ENCODE measurements around the gene LRPPRC. TPM values are rescaled to one million over a fixed set of nuclear protein-coding genes. Genes with fewer than 3 reads are reported as not detected.
A peak's percentile ranks its signal among the peaks of the same experiment; 100 is the strongest.
"Not testable (repeated sequence)": the region's sequence is repeated elsewhere in the genome, so short reads cannot be mapped to it uniquely, and the experiment has no call there.

The LRPPRC gene
- total RNA-seq, 1 donor from 2014 or later: 74.8 TPM

DNA sequence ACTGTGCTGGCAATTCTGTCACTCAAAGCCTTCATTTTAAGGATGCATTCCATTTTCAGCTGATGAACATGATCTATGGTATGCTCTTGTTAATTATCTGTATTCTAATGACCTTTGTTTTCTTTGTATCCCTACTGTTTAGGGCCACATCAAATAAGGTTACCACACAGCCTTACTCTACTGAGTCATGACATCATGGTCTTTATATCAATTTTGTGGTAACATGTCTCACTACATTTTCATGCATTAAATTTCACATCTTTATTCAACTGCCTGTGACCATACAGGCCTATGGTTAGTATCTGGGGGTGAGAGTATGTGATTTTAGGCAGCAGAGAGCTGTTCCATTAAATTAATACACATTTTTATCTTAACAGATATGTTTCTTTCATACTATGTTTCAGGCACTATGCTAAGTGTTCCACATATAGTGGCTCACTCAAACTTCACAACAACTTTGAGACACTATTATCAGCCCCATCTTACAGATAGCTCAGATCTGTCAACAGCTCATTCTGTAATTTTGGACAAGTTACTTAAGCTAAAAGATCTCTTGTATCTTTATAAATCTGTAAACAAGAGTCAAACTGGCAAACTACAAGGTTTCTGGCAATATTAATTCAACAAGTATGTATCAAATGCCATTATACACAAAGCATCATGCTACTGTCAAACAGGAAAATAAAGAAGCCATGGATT is 18.0 kb downstream of the LRPPRC start:
- DNase-seq: no peak

GRCh38 chr2:43960921-43961320 is 34.9 kb downstream of the LRPPRC start:
- no peak for DNase-seq

DNA sequence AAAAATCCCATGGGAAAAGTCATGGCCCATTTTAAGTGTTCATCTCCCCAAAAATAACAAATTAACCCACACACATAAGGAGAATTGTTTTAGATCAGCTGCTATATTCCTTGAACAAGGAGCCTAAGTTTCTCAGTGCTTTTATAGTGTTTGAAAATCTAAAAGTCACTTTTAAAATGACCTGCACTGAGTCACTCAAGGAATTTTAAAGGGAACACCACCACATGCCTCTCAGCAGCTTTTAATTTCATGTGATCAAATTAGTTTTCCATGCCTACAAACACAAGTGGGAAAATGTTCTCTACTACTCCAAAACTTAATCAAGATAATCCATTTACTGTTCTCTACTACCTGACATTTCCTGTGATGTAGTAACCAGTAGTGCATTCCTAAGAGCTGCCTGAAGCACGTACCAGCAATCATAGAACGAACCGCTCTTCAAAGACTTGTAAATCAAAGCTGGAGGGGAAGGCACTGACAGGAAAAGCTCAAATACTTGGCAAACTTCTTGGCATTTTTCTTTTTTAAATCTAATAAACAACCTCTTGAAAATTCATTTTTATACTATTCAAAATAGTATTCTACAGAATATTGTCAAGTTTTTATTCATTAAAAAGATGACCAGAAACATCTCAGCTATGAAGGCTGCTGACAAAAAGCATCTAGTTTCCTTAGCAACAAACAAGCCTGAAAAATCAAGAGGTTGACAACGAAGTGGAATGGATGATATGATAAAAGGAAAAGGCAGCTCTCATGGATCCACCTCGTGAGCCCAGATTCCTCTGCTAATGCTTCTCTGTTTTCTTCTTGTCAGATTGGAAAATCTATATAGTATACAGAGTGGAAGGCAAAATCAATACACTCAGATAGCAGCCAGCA is 37.2 kb downstream of the LRPPRC start:
- no peak for DNase-seq

GRCh38 chr2:43950383-43951008 is 45.3 kb downstream of the LRPPRC start:
- no peak for DNase-seq

- DNase-seq: no peak
Measured at GRCh38 chr2:43948370-43948769, 47.4 kb downstream of the LRPPRC start.

DNA sequence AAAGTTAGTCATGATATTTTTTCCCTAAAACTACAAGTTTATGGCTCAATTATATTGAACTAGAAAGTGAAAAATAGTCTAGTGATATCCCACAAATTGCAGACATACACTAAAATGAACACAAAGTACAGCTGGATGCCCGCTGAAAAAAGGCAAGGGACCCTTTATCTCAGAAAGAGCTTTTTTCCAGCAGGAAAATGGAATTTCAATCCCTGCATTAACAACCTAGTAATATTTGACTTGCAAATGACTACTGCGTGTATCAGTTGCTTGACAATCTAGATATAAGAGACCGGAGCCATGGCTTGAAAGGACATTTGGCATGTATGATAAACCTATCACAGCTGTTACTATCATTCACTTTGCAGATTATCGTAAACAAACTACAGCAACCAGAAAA is 49.1 kb downstream of the LRPPRC start:
- no peak for DNase-seq

GRCh38 chr2:43945439-43945838 is 50.4 kb downstream of the LRPPRC start:
- DNase-seq: no peak

DNA sequence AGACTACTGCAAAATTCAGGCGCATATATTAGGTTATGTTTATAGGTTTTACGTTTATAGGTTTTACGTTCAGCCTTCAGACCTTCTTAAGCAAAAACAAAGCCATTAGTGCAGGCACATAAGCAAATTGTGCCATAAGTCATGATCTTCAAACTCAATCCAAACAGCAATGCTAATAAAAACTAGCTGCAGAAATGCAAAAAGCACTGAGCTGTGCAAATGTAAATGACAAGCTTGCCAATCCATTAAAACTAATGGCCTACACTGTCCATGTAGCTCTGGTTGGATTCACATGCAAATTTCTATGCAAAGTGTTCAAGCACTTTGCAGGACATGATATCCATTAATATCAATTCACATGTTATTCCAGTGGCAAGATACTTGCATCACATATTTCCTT is 50.9 kb downstream of the LRPPRC start:
- no peak for DNase-seq

GRCh38 chr2:43943809-43944452 is 51.9 kb downstream of the LRPPRC start:
- peak; percentile 4 for DNase-seq

GRCh38 chr2:43943323-43943722 is 52.5 kb downstream of the LRPPRC start:
- no peak for DNase-seq

- DNase-seq: no peak
Measured at GRCh38 chr2:43942881-43943280, 52.9 kb downstream of the LRPPRC start.

GRCh38 chr2:43941966-43942365 is 53.8 kb downstream of the LRPPRC start:
- DNase-seq: no peak

- no peak for DNase-seq
Measured at GRCh38 chr2:43941359-43941758, 54.4 kb downstream of the LRPPRC start.

DNA sequence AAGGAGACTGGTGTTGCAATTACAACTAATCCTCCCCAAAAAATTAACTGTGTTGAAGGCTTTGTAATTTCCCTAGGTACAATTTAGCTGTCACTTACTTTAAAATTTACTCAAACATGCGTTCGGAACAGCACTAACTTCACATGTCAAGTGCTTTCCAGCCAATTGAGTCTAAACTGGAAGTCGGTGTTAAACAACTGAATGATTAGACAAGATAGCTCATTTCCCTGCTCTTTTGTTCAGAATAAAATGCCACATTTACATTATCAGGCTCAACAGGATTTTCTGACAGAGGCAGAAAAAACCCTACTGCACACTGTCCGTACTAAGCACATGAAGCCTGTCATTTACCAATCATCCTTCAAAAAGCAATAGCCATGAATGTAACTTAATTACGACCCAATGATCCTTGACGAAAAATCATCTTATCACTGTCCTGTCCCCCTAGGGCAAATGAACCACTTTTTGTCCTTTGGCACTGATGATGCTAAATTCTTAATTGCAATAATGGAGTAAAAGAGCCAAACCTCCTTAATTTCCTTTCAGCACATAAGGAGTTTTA is 56.0 kb downstream of the LRPPRC start:
- no peak for DNase-seq

DNA sequence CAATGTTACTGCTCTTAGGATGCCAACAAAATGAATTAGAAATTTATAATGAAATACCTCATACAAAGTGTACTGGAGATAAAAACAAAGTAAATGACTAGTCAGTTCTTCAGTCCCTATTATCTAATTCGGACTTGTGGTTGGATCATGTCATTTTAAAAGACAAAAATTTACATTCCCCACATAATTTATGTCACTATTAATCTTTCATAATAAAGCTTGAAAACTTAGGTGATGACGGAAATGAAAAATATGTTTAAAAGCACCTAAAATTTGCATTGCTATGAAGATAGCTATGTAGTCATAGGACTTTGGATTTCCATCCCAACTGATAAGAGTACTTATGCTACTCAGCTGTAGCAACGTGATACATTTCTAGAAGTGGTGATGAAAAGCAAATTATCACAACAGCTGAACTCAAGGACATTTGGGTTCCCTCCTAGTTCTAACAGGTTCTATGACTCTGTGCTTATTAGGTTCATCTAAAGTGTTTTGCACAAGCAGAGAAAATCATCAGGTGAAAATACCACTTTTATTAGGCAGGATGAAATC is 58.4 kb downstream of the LRPPRC start:
- no peak for DNase-seq

GRCh38 chr2:43934567-43934966 is 61.2 kb downstream of the LRPPRC start:
- no peak for DNase-seq

GRCh38 chr2:43931293-43931692 is 64.5 kb downstream of the LRPPRC start:
- DNase-seq: no peak

DNA sequence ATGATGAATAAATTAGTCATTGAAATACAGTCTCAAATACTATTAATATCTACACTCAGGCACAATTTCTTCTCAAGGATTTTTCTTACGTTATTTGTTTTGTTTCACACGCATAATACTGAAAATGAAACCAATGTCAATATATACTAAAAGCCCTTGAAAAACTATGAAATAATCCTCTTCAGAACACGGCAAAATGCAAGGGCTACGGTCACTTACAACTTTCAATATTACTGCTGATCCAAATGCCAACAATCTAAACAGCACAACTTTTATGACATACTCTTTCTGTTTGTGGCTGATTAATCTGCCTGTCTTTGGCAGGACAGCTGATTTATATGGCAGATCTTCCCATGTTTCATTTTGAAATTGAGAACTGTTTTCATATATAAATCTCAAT is 68.3 kb downstream of the LRPPRC start:
- DNase-seq: no peak

GRCh38 chr2:43925431-43925830 is 70.4 kb downstream of the LRPPRC start:
- DNase-seq: no peak

GRCh38 chr2:43924463-43924862 is 71.3 kb downstream of the LRPPRC start:
- DNase-seq: no peak

- not testable (repeated sequence) for DNase-seq
Measured at GRCh38 chr2:43911136-43911790, 84.5 kb downstream of the LRPPRC start.
